ENCODE measurements around the gene SPDYE5.
"Not testable (repeated sequence)": the region's sequence is repeated elsewhere in the genome, so short reads cannot be mapped to it uniquely, and the experiment has no call there.

SPDYE5 gene

GRCh38 chr7:75492020-75492419, at the start of gene SPDYE5:
Gene SPDYE5, plus strand, starts transcription at chr7:75492320. Its CDS starts 1,728 bp downstream, at chr7:75494048.
- H3K4me3 Mint-ChIP-seq, H3K9me3 Mint-ChIP-seq, H3K27me3 Mint-ChIP-seq, ATAC-seq, H3K4me1 Mint-ChIP-seq, H3K27ac Mint-ChIP-seq: not testable (repeated sequence)
- peaks cover 10% of the 10 kb centered on the region for H3K36me3 Mint-ChIP-seq

DNA sequence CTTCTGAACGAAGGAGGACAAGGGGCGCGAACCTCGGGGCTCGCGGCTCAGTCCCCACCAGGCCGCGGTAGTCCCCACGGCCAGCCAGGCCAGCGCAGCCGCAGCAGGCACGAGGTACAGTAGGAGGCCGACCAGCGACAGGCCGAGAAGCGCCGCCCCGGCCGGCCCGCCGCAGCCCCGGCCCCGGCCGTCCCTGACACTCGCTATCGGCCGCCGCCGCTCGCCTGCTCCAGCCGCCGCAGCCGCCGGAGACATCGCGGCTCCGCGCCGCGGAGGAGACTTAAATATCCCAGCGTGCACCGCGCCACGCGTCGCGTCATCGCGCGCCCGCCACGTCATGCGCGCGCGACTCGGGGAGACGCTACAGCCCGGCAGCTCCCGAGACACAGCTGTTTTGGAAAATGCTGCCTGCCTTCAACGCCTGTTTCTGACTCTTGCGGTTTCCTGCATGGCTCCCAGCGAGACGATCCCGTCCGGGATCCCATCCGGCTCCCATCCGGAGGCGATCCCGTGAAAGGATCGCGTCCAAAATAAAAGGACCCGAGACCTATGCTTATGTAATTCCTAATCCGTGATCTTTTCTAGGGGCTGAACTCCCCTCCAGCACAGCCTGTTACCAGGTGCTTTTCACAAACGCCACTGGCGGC, 49.5 kb upstream of the SPDYE5 start:
- peak overlapping the region; percentile 88 for H3K27ac Mint-ChIP-seq
- H3K36me3 Mint-ChIP-seq, result peaks cover 20% of the 10 kb centered on the region
- H3K4me1 Mint-ChIP-seq, H3K27me3 Mint-ChIP-seq, H3K9me3 Mint-ChIP-seq: not testable (repeated sequence)
- peak overlapping the region; percentile 96 for H3K4me3 Mint-ChIP-seq
- ATAC-seq, result peak; percentile 98

- H3K4me3 Mint-ChIP-seq, H3K27ac Mint-ChIP-seq, H3K9me3 Mint-ChIP-seq, ATAC-seq, H3K4me1 Mint-ChIP-seq, H3K36me3 Mint-ChIP-seq, H3K27me3 Mint-ChIP-seq: not testable (repeated sequence)
Observed at GRCh38 chr7:75449946-75450345, 42.2 kb upstream of the SPDYE5 start.

DNA sequence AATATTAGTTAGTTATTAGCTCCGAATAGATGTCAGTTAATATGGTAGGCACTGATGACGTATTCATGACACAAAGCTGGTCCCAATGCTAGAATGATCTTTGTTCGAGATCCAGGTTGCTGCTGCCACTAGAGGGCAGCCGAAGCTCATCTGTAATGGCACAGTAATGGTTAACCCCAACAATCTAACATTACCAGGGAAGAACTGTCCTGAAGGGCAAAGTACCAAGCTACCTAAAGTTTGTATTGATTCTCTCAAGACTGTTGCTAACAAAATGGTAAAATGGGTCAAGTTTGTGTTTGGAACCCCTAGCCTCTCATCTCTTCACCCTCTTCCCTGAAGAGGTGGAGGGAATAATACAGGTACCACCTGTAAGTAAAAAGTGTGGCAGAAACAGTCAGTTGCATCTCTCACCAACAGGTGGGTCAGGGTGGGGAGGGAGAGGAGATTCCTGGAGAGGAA, 39.6 kb upstream of the SPDYE5 start:
- H3K27me3 Mint-ChIP-seq, H3K4me1 Mint-ChIP-seq, H3K27ac Mint-ChIP-seq, H3K4me3 Mint-ChIP-seq, H3K9me3 Mint-ChIP-seq, H3K36me3 Mint-ChIP-seq: not testable (repeated sequence)
- ATAC-seq, result peak; percentile 82

GRCh38 chr7:75456403-75456802, 35.7 kb upstream of the SPDYE5 start:
- H3K27me3 Mint-ChIP-seq, H3K9me3 Mint-ChIP-seq, H3K4me3 Mint-ChIP-seq: not testable (repeated sequence)

GRCh38 chr7:75458034-75458433, 34.1 kb upstream of the SPDYE5 start:
- not testable (repeated sequence) for H3K27me3 Mint-ChIP-seq, H3K9me3 Mint-ChIP-seq, ATAC-seq, H3K4me1 Mint-ChIP-seq, H3K4me3 Mint-ChIP-seq, H3K36me3 Mint-ChIP-seq, H3K27ac Mint-ChIP-seq

More at GRCh38 chr7:75456403-75456802, 35.7 kb upstream of the SPDYE5 start:
- not testable (repeated sequence) for ATAC-seq, H3K27ac Mint-ChIP-seq, H3K4me1 Mint-ChIP-seq, H3K36me3 Mint-ChIP-seq

DNA sequence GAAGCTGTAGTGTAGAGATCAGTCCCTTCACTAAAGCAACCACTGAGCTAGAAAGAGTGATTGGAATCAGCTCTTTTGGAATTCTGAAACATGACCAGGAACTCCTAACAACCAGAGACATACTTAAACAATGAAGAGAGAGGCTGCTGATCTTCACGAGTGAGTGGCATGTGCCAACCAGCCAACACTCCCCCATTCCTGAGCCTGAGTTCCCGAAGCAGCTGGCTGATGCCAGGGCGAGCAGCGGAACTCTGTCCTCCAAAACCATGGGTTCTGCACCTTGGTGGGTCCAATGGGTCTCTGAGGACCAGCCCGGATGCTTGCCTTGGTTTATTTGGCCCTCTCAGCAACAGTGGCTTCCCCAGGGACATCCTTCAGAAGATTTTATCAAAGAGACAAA, 31.6 kb upstream of the SPDYE5 start:
- not testable (repeated sequence) for H3K27ac Mint-ChIP-seq, H3K4me3 Mint-ChIP-seq, H3K4me1 Mint-ChIP-seq, H3K36me3 Mint-ChIP-seq, H3K27me3 Mint-ChIP-seq, ATAC-seq, H3K9me3 Mint-ChIP-seq

GRCh38 chr7:75470166-75470565, 22.0 kb upstream of the SPDYE5 start:
- ATAC-seq, H3K27me3 Mint-ChIP-seq, H3K4me3 Mint-ChIP-seq, H3K9me3 Mint-ChIP-seq, H3K27ac Mint-ChIP-seq, H3K4me1 Mint-ChIP-seq: not testable (repeated sequence)
- H3K36me3 Mint-ChIP-seq, result peaks cover 50% of the 10 kb centered on the region

GRCh38 chr7:75477457-75477856, 14.7 kb upstream of the SPDYE5 start:
- ATAC-seq, H3K27ac Mint-ChIP-seq, H3K4me3 Mint-ChIP-seq, H3K9me3 Mint-ChIP-seq, H3K27me3 Mint-ChIP-seq, H3K4me1 Mint-ChIP-seq: not testable (repeated sequence)
- H3K36me3 Mint-ChIP-seq, result peaks cover 31% of the 10 kb centered on the region

GRCh38 chr7:75480313-75480712, 11.8 kb upstream of the SPDYE5 start:
- ATAC-seq, result not testable (repeated sequence)
- peaks cover 17% of the 10 kb centered on the region for H3K36me3 Mint-ChIP-seq

DNA sequence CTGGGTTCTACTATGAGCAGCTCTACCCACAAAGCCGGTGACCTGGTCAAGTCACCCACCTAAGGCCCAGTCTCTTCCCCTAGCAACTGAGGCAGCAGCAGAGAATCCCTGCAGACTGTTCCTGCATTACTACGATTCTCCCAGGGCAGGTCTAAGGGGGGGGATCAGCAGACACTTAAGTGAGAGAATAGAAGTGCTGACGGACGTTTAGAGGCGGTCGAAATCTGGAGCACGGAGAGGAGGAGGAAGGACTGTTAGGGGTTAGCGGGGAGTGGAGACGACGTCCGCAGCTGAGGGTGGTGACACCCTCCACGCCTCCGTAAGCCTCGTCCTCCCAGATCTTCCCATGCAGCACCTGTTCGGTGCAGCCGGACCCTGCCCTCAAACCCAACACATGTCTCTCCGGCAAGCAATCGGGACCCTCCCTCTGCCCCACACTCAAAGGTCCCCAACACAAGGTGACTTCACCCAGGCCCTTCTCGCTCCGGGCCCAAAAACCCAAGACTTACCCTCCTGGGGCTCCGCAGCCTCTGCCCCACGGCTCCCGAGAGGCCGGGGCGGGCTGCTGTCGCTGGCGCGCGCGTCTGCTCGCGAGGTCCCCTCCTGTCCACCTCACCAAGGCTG, 6.7 kb upstream of the SPDYE5 start:
- H3K4me1 Mint-ChIP-seq, result peaks cover 21% of the 10 kb centered on the region
- H3K36me3 Mint-ChIP-seq, H3K27me3 Mint-ChIP-seq, H3K9me3 Mint-ChIP-seq, ATAC-seq: not testable (repeated sequence)
- H3K27ac Mint-ChIP-seq, result peak overlapping the region; percentile 83
- H3K4me3 Mint-ChIP-seq, result peak overlapping the region; percentile 98

More at GRCh38 chr7:75480313-75480712, 11.8 kb upstream of the SPDYE5 start:
- not testable (repeated sequence) for H3K27me3 Mint-ChIP-seq, H3K9me3 Mint-ChIP-seq, H3K4me3 Mint-ChIP-seq, H3K27ac Mint-ChIP-seq
- peaks cover 16% of the 10 kb centered on the region for H3K4me1 Mint-ChIP-seq

- not testable (repeated sequence) for H3K27me3 Mint-ChIP-seq, H3K9me3 Mint-ChIP-seq, H3K36me3 Mint-ChIP-seq
- ATAC-seq, result peak; percentile 100
- Mint-ChIP-seq H3K4me3 (peak within 1 kb of the TSS; percentile 98), H3K4me1 (peaks cover 21% of the 10 kb centered on the region), H3K27ac (peak within 1 kb of the TSS; percentile 83)
Observed at GRCh38 chr7:75485979-75486643, 6.0 kb upstream of the SPDYE5 start, which contains the start of gene POM121C. Gene POM121C, minus strand, starts transcription at chr7:75486299. Its CDS starts 44,803 bp downstream, at chr7:75441496.

DNA sequence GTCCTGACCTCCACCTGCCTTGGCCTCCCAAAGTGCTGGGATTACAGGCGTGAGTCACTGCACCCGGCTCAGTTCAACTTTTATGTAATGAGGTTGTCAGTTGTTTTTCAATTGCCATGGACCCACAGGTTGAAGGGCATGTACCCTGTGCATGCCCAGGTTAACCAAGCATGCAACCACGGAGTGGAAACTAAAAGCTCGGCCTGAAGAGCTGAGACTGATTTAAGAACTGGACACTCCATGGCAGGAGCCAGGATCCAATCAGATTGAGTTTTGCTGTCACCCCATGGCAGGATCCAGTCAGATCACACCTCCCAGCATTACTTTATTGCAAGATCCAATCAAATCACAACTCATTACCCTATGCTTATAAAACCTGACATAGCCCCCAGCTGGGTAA, 16.9 kb downstream of the SPDYE5 start:
- not testable (repeated sequence) for H3K9me3 Mint-ChIP-seq, H3K27me3 Mint-ChIP-seq, H3K4me1 Mint-ChIP-seq, H3K27ac Mint-ChIP-seq, H3K4me3 Mint-ChIP-seq, H3K36me3 Mint-ChIP-seq
- peak; percentile 74 for ATAC-seq

GRCh38 chr7:75518842-75519241, 26.7 kb downstream of the SPDYE5 start:
- H3K9me3 Mint-ChIP-seq, ATAC-seq, H3K27me3 Mint-ChIP-seq, H3K4me3 Mint-ChIP-seq, H3K27ac Mint-ChIP-seq: not testable (repeated sequence)
- H3K4me1 Mint-ChIP-seq, result peaks cover 30% of the 10 kb centered on the region
- H3K36me3 Mint-ChIP-seq, result peaks cover 45% of the 10 kb centered on the region

GRCh38 chr7:75521727-75522126, 29.6 kb downstream of the SPDYE5 start:
- Mint-ChIP-seq H3K4me1 (peaks cover 49% of the 10 kb centered on the region), H3K36me3 (peaks cover 63% of the 10 kb centered on the region)
- H3K27ac Mint-ChIP-seq, ATAC-seq, H3K27me3 Mint-ChIP-seq, H3K4me3 Mint-ChIP-seq, H3K9me3 Mint-ChIP-seq: not testable (repeated sequence)

GRCh38 chr7:75527224-75527722, 35.2 kb downstream of the SPDYE5 start:
- not testable (repeated sequence) for H3K9me3 Mint-ChIP-seq, ATAC-seq, H3K27me3 Mint-ChIP-seq
- Mint-ChIP-seq H3K4me1 (peaks cover 44% of the 10 kb centered on the region), H3K36me3 (peaks cover 30% of the 10 kb centered on the region), H3K27ac (peak overlapping the region; percentile 88), H3K4me3 (peak overlapping the region; percentile 87)

Measured in stimulated activated memory B cell treated with anti-CD40 and anti-IgM and Interleukin-4, amounts not matched to agents 10 μg/mL and 1 μg/mL and 100 μg/mL, for 72 hours (primary cell).